ENCODE data around the gene GPHN. TPM values are rescaled to one million over a fixed set of nuclear protein-coding genes. Genes with fewer than 3 reads are reported as not detected.

GPHN gene
- polyA plus RNA-seq, 2 of the 4 experiments (the other 2 are of a cell fraction) = 12.7 to 15.5 TPM

GRCh38 chr14:66634876-66635275 lies 126.9 kb downstream of the GPHN start:
- Histone ChIP-seq H3K4me2 (no peak overlapping the region), H3K4me3 (no peak overlapping the region), H3K4me1 (peaks cover 7% of the 10 kb centered on the region; the same call in 2 of the 3 replicates), H3K9me3 (no peaks in the 10 kb centered on the region), H3K27ac (no peak overlapping the region)
- ATAC-seq (no peak), DNase-seq (ENCODE audit: low read depth in 1 of 2, low spot score in 1 of 2) (no peak), FAIRE-seq (no peak)
- TF ChIP-seq CBX2 (IDR thresholded peaks at IDR 0.05; ENCODE audit: borderline replicate concordance, low read depth) (no peak), POLR2AphosphoS2 (conservative IDR thresholded peaks at IDR 0.05; ENCODE audit: low read length) (no peak), RFX5 (IDR thresholded peaks at IDR 0.05) (no peak), FOSB (CRISPR knock-in tag; IDR thresholded peaks at IDR 0.05) (no peak), RAD21 (conservative IDR thresholded peaks at IDR 0.05 in 1 of 2, IDR thresholded peaks at IDR 0.05 in 1 of 2) (no peak), POLR2A (IDR thresholded peaks at IDR 0.05; ENCODE audit: low read length) (no peak), HOXB5 (CRISPR knock-in tag; IDR thresholded peaks at IDR 0.05) (no peak), TP53 (CRISPR knock-in tag; IDR thresholded peaks at IDR 0.05) (no peak), BHLHE40 (IDR thresholded peaks at IDR 0.05; ENCODE audit: low read depth, low read length) (no peak), ESRRA (IDR thresholded peaks at IDR 0.05; ENCODE audit: borderline replicate concordance, low read length) (no peak), EHMT2 (IDR thresholded peaks at IDR 0.05; ENCODE audit: low read depth) (no peak), JUNB (IDR thresholded peaks at IDR 0.05) (no peak), ZNF302 (CRISPR knock-in tag; IDR thresholded peaks at IDR 0.05) (no peak), SREBF2 (IDR thresholded peaks at IDR 0.05) (no peak), CTCF (IDR thresholded peaks at IDR 0.05) (no peak), GATA3 (IDR thresholded peaks at IDR 0.05; ENCODE audit: borderline replicate concordance) (no peak)
- TF ChIP-seq, protein P1, sequence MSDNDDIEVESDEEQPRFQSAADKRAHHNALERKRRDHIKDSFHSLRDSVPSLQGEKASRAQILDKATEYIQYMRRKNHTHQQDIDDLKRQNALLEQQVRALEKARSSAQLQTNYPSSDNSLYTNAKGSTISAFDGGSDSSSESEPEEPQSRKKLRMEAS (IDR thresholded peaks at IDR 0.05) = no peak
- TF ChIP-seq, protein P2, sequence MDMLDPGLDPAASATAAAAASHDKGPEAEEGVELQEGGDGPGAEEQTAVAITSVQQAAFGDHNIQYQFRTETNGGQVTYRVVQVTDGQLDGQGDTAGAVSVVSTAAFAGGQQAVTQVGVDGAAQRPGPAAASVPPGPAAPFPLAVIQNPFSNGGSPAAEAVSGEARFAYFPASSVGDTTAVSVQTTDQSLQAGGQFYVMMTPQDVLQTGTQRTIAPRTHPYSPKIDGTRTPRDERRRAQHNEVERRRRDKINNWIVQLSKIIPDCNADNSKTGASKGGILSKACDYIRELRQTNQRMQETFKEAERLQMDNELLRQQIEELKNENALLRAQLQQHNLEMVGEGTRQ (IDR thresholded peaks at IDR 0.05) = no peak
- TF ChIP-seq, protein P3, sequence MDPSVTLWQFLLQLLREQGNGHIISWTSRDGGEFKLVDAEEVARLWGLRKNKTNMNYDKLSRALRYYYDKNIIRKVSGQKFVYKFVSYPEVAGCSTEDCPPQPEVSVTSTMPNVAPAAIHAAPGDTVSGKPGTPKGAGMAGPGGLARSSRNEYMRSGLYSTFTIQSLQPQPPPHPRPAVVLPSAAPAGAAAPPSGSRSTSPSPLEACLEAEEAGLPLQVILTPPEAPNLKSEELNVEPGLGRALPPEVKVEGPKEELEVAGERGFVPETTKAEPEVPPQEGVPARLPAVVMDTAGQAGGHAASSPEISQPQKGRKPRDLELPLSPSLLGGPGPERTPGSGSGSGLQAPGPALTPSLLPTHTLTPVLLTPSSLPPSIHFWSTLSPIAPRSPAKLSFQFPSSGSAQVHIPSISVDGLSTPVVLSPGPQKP (IDR thresholded peaks at IDR 0.05; ENCODE audit: low read depth, low read length) = no peak
- ChIA-PET POLR2A (no interaction called here), CTCF (interaction anchor here (0.6 to 1.1 kb wide), 2 partner anchors 552 to 607 kb away, joined by 3 read pairs; no protein-coding TSS in a partner anchor)

GRCh38 chr14:66635435-66635834 lies 127.5 kb downstream of the GPHN start:
- WGBS (ENCODE audit: missing lambda C conversion rate) = 91% methylated on average over 2 of the region's 2 CpGs
- no peak overlapping the region for H3K4me3 ChIP-seq
- ChIA-PET CTCF (interaction anchor here (1.4 kb wide), 1 partner anchor 11 kb away, joined by 5 read pairs; no protein-coding TSS in a partner anchor), POLR2A (no interaction called here)
- DNase-seq (ENCODE audit: low read depth in 1 of 2, low spot score in 1 of 2) (no peak), ATAC-seq (no peak), FAIRE-seq (no peak)
- no peak overlapping the region for H3K4me2 ChIP-seq
- H3K4me1 ChIP-seq = peaks cover 7% of the 10 kb centered on the region; the same call in 2 of the 3 replicates
- TF ChIP-seq FOXS1 (CRISPR knock-in tag; IDR thresholded peaks at IDR 0.05) (no peak), TP53 (CRISPR knock-in tag; IDR thresholded peaks at IDR 0.05) (no peak), KDM1A (IDR thresholded peaks at IDR 0.05; ENCODE audit: low read depth) (no peak), CHD4 (IDR thresholded peaks at IDR 0.05; ENCODE audit: borderline replicate concordance) (no peak), NR3C1 (IDR thresholded peaks at IDR 0.05) (no peak), CBX8 (IDR thresholded peaks at IDR 0.05) (no peak), FOSL2 (IDR thresholded peaks at IDR 0.05) (no peak), FOSL2 (CRISPR knock-in tag; IDR thresholded peaks at IDR 0.05) (no peak), TFCP2L1 (CRISPR knock-in tag; IDR thresholded peaks at IDR 0.05) (no peak), PHF8 (IDR thresholded peaks at IDR 0.05; ENCODE audit: borderline replicate concordance, low read depth) (no peak), POLR2AphosphoS2 (conservative IDR thresholded peaks at IDR 0.05; ENCODE audit: low read length) (no peak), SREBF2 (IDR thresholded peaks at IDR 0.05) (no peak), SMC3 (IDR thresholded peaks at IDR 0.05) (no peak)
- TF ChIP-seq, protein P4, sequence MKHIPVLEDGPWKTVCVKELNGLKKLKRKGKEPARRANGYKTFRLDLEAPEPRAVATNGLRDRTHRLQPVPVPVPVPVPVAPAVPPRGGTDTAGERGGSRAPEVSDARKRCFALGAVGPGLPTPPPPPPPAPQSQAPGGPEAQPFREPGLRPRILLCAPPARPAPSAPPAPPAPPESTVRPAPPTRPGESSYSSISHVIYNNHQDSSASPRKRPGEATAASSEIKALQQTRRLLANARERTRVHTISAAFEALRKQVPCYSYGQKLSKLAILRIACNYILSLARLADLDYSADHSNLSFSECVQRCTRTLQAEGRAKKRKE (CRISPR knock-in tag; IDR thresholded peaks at IDR 0.05; ENCODE audit: low read depth) = no peak
- no peak overlapping the region for H3K27ac ChIP-seq
- H3K9me3 ChIP-seq = no peaks in the 10 kb centered on the region

All from A549 (cell line).